Glomerular endothelial cell (primary cell): ENCODE results near the gene SMIM35. TPM values are rescaled to one million over a fixed set of nuclear protein-coding genes. Genes with fewer than 3 reads are reported as not detected.

ENCODE experiments used
- DNase-seq: peaks from one replicate; pipeline ENCODE4 v3.0.0-alpha.2; 2011; ENCODE audit warnings: low read depth, low spot score; ENCODE audit errors: extremely low read depth
- total RNA-seq: library from RNA; depleted of rRNA; stranded (reverse); fragments of >200 nt; gene quantifications from 2 replicates; pipeline ENCODE4 v1.2.3, GENCODE V29; 2015

Gene SMIM35
- total RNA-seq, 1 donor from 2014 or later: 0.12 TPM

DNA sequence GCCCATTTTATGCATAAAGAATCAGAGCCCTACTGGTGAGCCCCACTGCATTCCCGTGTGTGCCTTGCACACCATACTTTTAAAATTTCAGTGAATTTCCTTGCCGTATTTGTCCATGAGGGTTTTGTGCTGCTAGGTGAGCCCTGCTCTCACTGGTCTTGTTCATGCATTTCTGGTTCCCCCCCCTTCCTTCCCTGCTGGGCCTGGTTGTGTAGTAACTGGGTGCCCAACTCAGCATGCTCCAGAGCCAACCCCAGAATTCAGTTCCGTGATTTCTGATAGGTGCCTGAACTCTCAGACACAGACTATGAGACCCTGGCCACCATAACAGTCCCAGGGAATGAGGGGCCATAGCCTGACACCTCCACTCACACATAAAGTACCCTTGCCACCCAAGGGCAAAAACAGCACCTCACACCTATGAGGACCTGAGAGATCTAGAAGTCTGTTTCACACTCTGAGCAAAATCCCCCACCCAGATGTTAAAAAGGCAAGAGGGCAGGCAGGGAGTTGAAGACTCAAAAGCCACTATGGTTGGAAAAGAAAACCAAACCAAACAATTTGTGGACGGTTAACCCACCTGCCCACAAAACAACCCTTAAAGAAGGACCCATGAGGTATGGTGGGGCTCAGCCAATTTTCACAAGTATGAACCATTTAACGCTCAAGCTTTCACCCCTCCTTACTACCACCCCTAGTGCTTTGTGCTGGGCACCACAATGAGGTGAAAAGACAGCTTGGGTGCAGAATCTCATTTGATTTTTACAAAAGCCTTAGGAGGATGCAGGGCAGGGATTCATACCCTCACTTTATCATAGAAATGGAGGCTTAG is 117.4 kb downstream of the SMIM35 start:
- no peak for DNase-seq

DNA sequence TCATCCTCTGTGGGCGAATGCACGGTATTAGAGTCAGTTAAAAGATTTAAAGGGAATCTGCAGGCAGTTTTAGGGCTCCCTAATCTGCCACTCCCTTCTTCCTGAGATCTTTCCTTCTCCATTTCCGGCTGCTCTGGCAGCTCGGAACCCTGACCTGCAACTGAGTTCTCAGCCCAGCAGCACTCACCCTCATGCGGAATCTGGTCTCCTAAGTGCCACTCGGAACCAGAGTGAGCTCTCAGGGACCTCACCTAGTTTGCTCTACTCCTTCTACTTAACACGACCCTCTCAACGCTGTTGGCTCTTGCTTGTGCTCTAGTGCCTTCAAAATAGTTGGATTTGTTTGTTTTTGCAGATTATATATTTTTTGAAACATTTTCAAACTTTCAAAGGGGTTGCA is 119.9 kb downstream of the SMIM35 start:
- DNase-seq: no peak

DNA sequence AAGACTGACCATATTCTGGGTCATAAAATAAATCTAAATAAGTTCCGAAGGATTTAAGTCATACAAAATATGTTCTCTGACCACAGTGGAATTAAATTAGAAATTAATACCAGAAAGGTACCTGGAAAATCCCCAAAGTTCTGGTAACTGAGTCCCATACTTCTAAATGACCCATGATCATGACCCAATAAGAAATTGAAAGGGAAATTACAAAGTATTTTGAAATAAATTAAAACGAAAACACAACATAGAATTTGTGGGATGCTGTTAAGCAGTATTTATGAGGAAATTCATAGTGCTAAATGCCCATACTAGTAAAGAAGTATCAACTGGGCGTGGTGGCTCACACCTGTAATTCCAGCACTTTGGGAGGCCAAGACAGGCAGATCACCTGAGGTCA is 123.9 kb downstream of the SMIM35 start:
- no peak for DNase-seq

DNA sequence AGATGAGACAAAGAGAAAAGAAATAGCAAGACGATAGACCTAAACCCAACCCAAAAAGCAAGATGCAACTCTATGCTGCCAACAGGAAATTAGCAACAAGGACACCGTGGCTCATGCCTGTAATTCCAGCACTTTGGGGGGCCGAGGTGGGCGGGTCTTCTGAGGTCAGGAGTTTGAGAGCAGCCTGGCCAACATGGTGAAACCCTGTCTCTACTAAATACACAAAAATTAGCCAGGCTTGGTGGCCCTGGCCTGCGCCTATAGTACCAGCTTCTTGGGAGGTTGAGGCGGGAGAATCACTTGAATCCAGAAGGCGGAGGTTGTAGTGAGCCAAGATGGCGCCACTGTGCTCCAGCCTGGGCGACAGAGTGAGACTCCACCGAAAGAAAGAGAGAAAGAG is 124.9 kb downstream of the SMIM35 start:
- DNase-seq: no peak

DNA sequence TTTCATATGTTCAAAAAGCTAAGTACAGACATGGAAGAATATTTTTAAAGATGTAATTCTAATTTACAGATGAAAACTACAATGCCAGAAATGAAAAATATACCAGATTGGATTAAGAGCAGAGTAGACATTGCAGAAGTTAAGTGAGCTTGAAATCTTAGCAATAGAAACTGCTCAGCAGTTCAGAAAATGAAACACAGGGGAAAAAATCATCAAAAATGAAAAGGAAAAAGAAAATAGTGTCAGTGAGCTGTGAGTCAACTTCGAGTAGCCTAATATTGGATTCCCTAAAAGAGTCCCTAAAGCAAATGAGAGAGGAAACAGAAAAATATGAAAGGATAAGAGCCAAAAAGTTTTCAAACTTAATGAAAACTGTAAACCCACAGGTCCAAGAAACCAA is 126.4 kb downstream of the SMIM35 start:
- DNase-seq: no peak

DNA sequence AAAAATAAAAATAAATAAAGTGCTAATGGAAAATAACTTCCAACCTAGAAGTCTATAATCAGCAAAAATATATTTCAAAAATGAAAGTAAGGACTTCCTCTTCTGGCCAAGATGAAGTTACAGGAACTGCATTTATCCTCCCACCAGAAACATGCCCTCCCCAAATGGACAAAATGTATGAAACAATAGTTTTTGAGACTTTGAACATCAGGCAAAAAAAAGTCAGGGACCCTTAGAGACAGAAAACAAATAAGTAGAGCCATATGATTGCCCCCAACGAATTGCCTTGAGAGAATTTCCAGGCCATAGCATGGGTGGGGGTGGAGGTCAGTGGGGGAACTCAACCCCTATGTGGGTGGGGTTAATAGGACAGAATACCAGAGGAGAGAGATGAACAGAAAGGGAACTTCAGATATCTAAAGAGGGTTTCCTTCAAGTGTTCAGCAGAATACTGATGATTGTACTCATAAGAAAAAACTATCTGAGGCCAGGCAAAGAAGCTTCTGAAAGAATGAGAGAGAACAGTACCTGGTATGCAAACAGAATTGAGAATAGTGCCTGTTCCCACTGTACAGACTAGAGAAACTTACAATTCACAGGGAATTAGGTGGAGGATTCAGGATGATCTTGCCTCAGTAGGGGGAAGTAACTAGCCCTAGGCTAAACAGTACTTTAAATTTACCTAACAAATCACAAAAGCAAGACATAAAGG is 127.2 kb downstream of the SMIM35 start:
- DNase-seq: no peak

DNA sequence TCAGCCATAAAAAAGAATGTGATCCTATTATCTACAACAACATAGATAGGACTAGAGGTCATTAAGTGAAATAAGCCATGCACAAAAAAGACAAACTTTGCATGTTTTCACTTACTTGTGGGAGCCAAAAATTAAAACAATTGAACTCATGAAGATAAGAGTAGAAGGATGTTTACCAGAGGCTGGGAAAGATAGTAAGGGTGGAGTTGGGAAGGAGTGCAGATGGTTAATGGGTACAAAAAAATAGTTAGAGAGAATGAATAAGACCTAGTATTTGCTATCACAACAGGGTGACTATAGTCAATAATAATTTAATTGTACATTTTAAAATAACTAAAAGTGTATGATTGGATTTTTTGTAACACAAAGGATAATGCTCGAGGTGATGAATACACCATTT is 127.8 kb downstream of the SMIM35 start:
- DNase-seq: no peak

Other genes starting within 250 kb of the SMIM35 start
- gene FXYD6, start 210.3 kb downstream of the SMIM35 start, total RNA-seq: 16.4 and 20.0 TPM in 2 replicates
- 0.05 and 0.06 TPM in 2 replicates for gene TMPRSS13, start 157.6 kb downstream of the SMIM35 start, total RNA-seq
- gene IL10RA, start 100.6 kb downstream of the SMIM35 start, total RNA-seq: 0.12 and 0.78 TPM in 2 replicates
- not detected in 2 replicates for gene TMPRSS4, start 9.9 kb downstream of the SMIM35 start, total RNA-seq
- 0.23 and 0.92 TPM in 2 replicates for gene SCN4B, start 65.9 kb upstream of the SMIM35 start, total RNA-seq
- not detected in 2 replicates for gene SCN2B, start 89.7 kb upstream of the SMIM35 start, total RNA-seq
- gene JAML, start 138.0 kb upstream of the SMIM35 start, total RNA-seq: not detected in 2 replicates
- gene MPZL3, start 165.4 kb upstream of the SMIM35 start, total RNA-seq: 4.1 and 4.7 TPM in 2 replicates
- gene MPZL2, start 177.3 kb upstream of the SMIM35 start, total RNA-seq: 9.7 and 31.9 TPM in 2 replicates
- gene CD3E, start 217.8 kb upstream of the SMIM35 start, total RNA-seq: not detected in 2 replicates